ENCODE data around the gene MRPL41.
"Not testable (repeated sequence)": the region's sequence is repeated elsewhere in the genome, so short reads cannot be mapped to it uniquely, and the experiment has no call there.

Gene MRPL41

DNA sequence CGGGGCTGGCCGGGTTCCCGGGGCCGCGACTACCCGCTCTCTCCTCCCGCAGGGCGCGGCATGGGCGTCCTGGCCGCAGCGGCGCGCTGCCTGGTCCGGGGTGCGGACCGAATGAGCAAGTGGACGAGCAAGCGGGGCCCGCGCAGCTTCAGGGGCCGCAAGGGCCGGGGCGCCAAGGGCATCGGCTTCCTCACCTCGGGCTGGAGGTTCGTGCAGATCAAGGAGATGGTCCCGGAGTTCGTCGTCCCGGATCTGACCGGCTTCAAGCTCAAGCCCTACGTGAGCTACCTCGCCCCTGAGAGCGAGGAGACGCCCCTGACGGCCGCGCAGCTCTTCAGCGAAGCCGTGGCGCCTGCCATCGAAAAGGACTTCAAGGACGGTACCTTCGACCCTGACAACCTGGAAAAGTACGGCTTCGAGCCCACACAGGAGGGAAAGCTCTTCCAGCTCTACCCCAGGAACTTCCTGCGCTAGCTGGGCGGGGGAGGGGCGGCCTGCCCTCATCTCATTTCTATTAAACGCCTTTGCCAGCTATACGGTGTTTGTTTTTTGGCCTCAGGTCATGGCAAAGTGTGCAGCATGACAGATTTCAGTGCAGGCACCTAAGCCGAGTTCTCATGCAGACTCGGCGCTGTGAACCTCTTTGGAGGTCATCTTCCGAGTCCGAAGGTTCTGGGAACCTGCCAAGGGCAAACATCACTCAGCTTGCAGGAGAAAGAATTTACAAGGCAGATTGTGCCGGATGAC, 516 bp downstream of the MRPL41 start:
- DNase-seq (ENCODE audit: low read depth in 3 of 3), result peak in 1 of 3 experiments; percentile 21

DNA sequence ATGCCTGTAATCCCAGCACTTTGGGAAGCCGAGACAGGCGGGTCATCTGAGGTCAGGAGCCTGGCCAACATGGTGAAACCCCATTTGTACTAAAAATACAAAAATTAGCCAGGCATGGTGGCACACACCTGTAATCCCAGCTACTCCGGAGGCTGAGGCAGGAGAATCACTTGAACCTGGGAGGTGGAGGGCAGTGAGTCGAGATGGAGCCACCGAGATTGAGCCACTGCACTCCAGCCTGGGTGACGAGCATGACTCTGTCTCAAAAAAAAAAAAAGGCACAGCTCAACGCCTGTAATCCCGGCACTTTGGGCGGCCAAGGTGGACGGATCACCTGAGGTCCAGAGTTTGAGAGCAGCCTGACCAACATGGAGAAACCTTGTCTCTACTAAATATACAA, 2.0 kb downstream of the MRPL41 start:
- DNase-seq (ENCODE audit: low read depth in 3 of 3), result not testable (repeated sequence)

DNA sequence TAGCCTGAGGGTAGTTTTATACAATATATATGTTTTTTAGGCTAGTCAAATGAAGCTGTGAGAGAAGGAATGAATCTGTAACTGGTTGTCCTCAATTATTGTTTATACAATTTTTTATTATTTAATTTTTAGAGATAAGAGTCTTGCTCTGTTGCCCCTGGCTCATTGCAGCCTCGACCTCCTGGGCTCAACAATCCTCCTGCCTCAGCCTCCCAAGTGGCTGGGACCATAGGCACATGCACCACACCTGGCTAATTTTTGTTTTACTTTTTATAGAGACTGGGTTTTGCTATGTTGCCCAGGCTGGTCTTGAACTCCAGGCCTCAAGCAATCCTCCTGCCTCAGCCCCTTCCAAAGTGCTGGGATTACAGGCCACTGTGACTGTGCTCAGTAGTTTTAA, 2.7 kb downstream of the MRPL41 start:
- DNase-seq (ENCODE audit: low read depth in 3 of 3), result no peak

DNA sequence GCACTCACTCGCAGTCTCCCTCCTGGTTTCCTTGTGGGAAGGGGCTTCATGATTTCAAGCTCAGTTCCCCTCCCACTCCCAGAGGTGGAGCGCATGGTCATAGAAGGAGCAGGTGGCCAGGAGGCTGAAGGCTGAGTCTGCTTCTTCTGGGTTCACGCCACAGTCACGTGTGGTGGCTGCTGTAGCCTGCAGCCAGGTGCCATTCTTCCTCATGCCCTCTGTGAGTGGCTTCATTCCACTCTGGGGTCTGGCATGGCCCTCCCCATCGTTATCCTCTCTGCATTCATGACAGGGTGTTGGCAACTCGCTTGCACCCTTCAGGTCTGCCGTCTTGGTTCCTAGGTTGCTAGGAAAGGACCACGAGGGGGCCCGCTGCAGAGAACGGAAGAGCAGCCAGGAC, 3.5 kb downstream of the MRPL41 start:
- no peak for DNase-seq (ENCODE audit: low read depth in 3 of 3)

DNA sequence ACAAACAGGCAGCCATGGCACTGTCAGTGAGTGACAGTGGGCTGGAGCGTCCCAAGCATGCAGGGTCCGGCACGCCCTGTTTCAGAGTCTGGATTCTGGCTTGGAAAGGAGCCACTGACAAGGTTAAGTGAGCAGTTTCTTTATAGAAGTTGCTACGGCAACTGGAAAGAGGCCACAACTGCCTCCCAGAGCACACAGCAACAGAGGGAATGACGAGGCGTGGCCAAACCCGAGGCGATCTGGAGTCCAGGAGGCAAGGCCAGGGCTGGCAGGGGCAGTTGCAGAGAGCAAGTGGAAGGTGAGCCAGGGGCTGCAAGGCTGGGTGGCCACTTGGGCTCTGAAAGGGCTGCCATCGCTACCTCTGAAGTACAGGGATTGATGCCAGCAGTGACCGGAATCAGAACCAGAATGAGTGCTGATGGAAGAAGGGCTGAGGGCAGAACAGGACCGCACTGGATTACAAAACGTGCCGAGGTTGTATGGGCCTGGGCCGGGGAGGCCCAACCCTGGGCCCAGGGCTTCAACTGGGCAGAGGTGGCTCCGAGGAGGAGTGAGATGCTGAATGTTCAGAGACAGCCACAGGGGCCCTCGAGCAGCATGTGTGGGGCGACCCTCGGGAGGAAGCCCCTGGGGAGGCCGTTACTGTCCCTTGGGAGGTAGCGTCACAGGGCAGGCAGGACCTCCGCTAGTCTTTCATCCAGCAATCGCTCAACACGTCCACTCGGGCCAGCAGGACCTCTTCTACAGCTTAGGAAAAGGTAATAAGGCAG, 4.6 kb downstream of the MRPL41 start:
- DNase-seq (ENCODE audit: low read depth in 3 of 3), result no peak

DNA sequence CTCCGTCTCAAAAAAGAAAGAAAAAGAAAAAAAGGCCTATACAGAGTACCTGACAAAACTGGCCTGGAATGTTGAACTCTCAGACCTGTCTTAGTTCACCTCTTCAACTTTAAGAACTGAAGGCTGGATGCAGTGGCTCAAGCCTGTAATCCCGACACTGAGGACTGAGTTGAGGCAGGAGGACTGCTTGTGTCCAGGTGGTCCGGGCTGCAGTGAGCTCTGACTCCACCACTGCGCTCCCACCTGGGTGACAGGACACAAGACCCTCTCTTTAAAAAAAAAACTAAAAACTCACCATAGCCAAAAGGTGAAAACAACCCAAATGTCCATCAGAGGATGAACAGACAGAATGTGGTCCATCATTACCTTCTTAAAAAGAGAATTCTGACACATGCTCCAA, 6.4 kb downstream of the MRPL41 start:
- DNase-seq (ENCODE audit: low read depth in 3 of 3), result no peak

DNA sequence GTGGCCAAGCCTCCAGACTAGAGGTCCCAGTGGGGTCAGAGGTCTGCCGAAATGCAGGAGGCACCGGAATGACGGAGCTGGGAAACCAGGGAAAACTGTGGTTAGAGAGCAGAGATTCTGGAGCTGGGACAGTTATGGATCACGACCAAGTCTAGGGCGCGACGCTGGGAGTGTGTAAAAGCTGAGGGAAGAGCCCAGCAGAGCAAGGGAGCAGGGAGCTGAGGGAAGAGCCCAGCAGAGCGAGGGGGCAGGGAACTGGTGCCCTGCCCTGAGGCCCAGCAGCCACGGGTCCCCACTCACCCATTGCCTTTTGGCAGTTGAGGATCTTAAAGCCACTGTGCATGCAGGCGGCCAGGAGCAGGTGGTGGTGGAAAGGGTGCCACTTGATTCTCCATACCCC, 12.5 kb downstream of the MRPL41 start:
- DNase-seq (ENCODE audit: low read depth in 3 of 3), result no peak

DNA sequence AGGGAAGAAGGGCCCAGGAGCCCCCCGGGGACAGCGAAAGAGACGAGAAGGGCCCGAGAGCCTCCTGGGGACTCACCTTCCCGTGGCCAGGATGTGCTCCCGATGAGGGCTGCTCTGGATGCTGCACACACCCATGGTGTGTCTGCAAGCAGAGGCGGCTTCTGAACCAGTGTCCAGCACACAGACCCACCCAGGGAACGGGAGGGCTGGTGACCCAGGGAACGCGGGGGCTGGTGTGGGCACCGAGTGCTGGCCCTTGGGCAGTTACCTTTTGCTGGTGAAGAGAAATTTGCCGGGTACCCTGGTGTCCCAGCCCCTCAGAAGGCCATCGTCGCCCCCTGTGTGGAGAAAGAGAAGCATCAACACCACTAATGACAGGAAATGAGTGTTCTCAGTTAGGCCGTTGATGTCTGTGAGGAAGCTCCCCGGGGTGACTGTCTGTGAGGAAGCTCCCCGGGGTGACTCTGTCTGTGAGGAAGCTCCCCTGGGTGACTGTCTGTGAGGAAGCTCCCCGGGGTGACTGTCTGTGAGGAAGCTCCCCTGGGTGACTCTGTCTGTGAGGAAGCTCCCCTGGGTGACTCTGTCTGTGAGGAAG, 13.2 kb downstream of the MRPL41 start:
- no peak for DNase-seq (ENCODE audit: low read depth in 3 of 3)

DNA sequence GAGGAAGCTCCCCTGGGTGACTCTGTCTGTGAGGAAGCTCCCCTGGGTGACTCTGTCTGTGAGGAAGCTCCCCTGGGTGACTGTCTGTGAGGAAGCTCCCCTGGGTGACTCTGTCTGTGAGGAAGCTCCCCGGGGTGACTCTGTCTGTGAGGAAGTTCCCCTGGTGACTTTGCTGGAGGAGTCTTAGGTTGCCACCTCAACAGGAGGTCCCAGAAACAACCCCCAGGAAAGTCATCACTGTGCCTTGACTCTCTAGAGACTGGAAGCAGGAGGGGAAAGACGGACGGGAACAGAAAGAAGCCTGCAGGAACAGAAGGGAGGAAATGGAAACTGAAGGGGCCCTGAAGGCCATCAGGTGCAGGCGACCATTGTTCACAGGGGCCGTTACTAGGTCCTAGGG, 16.8 kb downstream of the MRPL41 start:
- not testable (repeated sequence) for DNase-seq (ENCODE audit: low read depth in 3 of 3)

DNA sequence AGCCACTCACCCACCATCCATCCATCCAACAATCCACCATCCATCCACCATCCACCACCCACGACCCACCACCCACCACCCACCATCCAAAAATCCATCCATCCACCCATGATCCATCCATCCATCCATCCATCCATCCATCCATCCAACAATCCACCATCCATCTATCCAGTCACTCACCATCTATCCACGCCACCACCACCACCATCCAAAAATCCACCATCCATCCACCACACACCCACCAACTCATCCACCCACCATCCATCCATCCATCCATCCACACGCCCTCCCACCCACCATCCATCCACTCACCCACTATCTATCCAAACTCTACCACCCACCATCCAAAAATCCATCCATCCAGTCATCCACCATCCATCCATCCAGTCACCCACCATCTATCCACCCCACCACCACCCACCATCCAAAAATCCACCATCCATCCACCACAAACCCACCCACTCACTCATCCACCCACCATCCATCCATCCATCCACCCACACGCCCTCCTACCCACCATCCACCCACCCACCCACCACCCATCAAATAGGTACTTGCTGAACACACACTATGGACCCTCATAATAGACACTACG, 18.0 kb downstream of the MRPL41 start:
- DNase-seq (ENCODE audit: low read depth in 3 of 3), result no peak

DNA sequence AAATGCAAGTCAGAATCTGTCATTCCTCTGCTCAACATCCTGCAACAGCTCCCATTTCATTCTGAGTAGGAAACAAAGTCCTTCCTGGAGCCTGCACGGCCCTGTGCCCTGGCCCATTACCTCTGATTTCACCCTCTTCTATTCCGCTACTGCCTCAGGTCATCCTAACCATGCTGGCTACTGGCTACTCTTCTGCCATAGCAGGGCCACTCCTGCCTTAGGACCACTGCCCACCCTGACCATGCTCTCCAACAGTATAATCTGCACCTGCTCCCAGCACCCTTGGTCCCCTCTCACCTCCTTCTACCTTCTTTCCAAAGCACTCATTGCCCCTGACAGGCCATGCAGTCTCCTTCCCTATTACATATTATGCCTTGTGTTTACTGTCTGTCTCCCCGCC, 18.9 kb downstream of the MRPL41 start:
- DNase-seq (ENCODE audit: low read depth in 3 of 3), result no peak

DNA sequence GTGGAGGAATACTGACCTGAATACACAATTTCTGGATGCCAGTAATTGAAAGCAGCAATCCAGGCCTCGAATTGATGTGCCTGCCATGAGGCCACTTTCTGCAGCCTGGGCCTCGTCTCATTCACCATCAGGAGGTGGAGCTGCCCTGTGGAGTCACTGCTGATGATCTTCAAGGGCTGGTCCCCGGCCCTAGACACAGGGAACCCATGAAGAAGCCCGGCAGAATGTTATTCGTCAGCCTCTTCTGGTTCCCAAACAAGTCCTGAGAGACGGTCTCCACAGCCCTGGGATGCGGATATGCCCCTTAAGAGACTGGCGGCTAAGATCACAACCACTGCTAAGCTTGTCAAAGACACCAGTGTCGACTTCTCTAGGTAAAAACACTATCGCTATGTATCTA, 22.5 kb downstream of the MRPL41 start:
- no peak for DNase-seq (ENCODE audit: low read depth in 3 of 3)

DNA sequence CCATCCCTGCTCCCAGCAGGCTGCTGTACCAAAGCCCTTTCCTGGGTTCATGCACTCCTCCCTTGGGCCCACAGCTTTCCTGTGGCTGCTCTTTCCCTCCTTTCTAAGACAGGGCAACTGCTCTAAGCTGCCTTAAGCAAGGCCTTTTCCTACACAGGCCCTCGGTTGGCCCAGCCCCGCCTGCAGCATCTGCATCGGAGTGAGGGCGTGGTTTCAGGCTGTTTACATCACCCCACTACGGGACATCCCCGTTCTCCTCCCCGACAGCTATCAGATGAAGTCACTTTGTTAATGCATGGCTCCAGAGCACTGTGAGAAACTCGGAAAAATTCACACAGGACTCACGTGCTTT, 23.7 kb downstream of the MRPL41 start:
- no peak for DNase-seq (ENCODE audit: low read depth in 3 of 3)

DNA sequence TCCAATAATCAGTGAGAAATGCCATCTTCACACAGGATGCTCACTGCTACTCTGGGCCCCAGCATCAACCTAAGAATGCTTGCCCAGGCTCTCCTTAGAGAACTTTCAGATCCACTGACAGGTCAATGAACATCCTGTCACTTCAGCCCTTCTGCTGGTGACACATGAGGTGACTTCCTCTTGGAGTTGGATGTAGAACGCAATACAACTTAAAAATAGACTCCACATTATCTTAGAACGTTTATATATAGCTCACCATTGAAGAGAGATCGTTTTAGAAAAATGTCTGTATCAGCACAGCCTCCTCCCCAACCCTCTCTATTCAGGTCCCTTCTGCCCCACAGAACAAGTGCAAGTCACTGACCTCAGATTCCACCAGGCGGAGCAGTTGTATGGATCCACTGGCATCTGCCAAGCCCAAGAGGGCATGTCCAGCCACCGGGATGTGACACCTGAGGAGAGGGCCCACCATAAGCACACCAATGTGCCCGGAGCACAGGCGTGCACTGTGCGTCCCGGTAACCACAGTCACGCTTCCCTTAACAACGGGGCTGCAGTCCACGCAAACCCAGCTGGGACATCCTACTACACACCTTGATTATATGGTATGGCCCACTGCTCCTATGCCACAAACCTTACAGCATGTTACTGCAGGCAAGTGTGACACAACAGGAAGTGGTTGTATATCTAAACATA, 24.2 kb downstream of the MRPL41 start:
- DNase-seq (ENCODE audit: low read depth in 3 of 3), result no peak

DNA sequence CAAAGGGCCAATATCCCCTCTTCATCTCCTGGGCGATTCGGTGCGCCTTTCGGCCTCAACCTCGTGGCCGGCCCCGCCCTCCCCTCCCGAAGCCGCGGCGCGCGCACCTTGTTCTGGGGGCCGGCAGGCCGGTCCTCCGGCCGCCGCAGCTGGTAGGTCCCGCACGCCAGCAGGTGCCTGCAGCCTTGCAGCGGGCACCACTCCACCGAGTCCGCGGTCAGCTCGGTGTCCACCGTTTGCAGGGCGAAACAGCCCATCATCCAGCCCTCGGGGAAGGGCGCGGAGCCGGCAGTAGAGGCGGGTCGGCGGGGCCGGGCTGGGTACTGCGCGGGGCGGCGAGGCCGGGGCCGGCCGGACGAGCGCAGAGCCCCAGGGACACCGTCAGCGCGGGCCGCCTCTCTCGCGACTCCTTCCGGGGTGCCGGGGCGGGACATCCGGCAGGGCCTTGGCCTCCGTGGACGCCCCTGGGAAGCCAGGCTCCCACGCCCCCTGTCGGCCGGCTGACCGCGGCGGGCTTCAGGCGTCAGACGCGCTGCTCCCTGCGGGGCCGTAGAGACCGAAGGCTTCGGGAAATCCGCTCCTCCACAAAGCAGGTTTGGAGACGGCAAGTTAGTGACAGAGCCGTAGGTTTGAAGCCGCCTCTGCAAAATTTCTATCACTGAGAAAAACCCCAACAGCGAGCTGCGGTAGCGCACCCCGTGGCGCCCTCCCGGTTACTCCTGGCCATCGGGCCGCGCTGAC, 27.0 kb downstream of the MRPL41 start, which contains the start of gene DPH7:
DPH7 (minus strand) TSS at position 408 of the 741 bp plus-strand sequence; CDS start at position 260, 148 bp downstream.
- peak; percentile 90 to 97 (median 94) for DNase-seq (ENCODE audit: low read depth in 3 of 3)

DNA sequence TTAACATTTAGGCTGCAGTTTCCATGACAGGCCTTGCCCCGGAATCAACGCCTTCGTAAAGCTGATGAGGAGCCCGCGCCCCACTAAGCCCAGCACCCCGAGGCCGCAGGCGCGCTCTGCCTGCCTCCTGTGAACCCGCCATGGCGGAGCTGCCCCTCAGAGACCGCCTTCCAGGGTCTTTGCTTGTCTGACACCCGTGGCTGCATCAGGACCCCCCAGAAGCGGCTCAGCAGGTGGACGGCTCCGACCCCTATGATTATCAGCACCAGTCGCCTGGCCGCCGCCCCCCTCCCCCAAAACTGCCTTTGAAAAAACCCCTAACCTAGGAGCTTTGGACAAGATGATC, 27.6 kb downstream of the MRPL41 start:
- DNase-seq (ENCODE audit: low read depth in 3 of 3), result no peak

DNA sequence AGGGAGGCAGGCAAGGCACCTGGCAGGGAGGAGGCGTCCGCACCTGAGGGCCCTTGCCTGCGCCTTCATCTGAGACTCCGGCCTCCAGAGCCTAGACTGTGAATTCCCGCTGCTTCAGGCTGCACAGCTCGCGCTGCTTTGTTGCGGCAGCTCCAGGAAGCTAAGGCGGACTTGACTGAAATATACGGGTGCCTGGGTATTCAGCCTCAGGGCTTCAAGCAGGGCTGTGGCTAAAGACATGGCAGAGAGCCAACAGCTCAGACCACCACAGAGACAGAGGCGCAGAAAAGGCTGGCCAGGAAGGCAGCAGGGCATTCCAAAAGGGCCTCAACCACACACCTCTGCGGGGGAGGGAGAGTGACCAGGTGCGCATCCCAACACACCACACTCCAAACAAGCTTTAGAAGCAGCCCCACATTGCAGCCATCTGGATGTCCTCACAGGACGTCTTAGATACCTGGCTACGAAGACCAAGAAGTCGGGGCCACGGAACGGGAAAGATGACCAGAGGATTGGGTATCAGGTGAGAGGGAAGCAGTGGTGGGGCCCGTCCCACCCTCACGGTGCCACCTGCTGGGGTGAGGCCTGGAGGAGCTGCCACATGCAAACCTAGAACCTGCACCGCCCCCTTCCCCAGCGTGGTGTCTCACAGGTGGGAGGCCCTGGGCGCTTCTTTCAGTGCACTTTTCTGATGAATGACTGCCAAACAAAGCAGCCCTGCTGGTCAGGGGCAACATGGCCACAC, 28.7 kb downstream of the MRPL41 start:
- no peak for DNase-seq (ENCODE audit: low read depth in 3 of 3)

DNA sequence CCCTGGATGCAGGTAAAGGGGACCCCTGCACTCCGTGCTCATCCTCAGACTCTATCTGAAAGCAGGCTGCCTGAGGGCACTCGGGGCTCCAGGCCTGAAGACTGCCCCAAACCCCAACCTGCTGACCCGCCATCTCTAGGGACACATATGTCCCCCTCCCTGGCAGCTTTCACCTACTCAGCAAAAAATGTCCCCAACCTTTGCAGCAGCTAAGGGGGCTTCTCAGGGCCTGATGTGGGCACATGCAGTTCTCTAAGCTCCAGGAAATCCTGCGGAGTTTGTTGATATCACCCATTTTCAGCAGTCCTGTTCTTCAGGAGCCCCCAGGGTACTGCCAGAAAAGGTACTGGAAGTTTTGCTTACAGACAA, 29.3 kb downstream of the MRPL41 start:
- no peak for DNase-seq (ENCODE audit: low read depth in 3 of 3)

DNA sequence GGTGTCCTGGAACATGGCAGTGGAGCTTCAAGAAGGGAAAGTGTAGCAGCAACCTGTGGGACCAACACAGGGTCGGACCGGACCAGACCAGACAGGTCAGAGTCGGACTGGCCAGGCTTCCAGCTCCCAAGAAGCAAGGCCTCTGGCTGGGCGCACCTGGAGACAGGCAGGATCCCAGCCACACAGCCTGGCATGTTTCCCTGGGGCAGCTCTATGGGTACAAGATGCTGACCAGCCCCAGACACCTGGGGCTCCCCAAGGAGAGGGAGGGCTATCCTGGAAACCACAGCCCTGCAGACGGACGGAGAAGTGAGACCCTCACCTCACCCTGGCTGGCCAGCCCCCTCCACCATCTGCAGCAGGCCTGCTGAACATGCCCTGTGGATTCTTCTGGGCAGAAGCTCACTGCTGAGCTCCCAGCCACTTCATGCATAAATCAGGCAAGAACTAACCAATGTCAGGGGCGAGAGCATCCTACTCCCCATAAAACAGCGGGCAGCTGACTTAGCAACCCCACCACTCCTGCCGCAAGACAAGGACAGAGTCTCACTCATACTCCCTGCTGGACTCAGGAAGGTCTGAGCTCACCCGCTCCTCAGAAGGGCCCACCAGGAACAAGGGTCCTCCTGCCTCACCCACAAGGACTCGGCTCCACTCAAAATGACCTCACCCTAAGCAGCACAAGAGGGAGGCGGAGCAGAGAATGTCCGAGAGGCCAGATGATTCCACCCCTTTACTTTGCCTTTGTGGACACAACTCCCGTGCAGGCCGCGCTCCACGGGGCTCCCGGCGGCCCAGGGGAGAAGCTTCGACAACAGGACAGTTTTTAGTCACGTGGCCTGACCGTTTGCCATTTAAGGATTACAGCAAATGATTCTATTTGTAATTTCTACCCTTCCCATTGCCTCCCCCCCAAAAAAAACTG, 29.9 kb downstream of the MRPL41 start:
- no peak for DNase-seq (ENCODE audit: low read depth in 3 of 3)
